GM12865 (cell line): ENCODE results near the gene H2AZ1.

Source experiments
- DNase-seq: peaks from one replicate; pipeline ENCODE4 v3.0.0; 2010; ENCODE audit warnings: low read depth
- H3K4me3 ChIP-seq: 2 replicates; pipeline ENCODE4 v1.5.1; 2011; ENCODE audit warnings: mild to moderate bottlenecking, low read depth, low read length, control low read depth
- TF ChIP-seq, protein P1 (sequence below): IDR thresholded peaks from 2 replicates; pipeline ENCODE4 v1.5.1; 2011; ENCODE audit warnings: low read length, control low read depth, low read depth, inconsistent platforms; ENCODE audit not compliant: insufficient read depth; ENCODE audit errors: missing control alignments

Gene H2AZ1

DNA sequence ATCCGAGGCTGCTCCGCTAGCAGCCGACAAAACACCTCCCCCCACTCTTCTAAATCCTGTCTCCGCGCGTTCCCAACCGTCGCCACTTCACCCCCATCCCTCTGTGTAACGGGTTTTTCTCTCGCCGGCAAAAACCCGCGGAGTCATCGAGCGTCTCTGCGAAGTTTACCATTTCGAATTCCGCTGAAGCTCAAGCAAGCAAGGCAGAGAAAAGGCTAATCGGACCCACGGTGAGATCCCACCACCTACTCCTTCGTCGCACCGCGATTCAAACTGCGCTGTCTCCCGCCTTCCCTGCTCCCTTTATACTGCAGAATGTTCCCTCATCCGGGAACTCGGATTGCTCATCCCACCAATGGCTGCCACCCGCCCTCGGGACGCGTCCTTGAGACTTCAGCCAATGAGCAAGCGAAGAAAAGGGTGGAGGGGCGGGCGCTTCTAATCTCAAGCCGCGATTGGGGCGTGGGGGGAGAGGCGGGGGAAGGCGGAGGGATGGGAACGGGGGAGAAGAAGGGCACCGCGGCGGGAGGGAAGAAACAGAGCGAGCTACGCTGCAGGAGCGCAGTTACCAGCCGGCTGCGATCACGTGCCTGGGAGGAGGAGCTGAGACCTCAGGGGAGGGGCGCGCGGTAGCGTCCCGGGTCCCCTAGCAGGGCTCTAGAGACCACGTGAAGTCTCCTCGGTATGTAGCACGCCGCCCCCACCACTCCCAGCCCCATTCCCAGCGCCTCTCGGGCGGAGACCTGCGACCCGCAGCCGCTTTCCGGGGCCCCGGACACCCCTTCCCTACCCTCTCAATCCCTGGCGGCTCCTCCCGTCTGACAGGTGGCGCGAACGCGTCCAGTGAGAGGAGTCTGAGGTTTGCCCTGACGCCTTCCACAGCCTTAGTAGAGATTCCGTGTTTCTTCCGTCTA is at the start of gene H2AZ1:
Gene H2AZ1, minus strand, starts transcription at position 277 of the 914 bp plus-strand sequence. Its CDS starts 105 bp downstream, at position 172.
- peak; percentile 99 for DNase-seq
- peak within 1 kb of the TSS; percentile 99 for H3K4me3 ChIP-seq
- TF ChIP-seq, protein P1, sequence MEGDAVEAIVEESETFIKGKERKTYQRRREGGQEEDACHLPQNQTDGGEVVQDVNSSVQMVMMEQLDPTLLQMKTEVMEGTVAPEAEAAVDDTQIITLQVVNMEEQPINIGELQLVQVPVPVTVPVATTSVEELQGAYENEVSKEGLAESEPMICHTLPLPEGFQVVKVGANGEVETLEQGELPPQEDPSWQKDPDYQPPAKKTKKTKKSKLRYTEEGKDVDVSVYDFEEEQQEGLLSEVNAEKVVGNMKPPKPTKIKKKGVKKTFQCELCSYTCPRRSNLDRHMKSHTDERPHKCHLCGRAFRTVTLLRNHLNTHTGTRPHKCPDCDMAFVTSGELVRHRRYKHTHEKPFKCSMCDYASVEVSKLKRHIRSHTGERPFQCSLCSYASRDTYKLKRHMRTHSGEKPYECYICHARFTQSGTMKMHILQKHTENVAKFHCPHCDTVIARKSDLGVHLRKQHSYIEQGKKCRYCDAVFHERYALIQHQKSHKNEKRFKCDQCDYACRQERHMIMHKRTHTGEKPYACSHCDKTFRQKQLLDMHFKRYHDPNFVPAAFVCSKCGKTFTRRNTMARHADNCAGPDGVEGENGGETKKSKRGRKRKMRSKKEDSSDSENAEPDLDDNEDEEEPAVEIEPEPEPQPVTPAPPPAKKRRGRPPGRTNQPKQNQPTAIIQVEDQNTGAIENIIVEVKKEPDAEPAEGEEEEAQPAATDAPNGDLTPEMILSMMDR = no peak

GRCh38 chr4:99998062-99998867 is 48.2 kb upstream of the H2AZ1 start:
- TF ChIP-seq, protein P1 = peak; percentile 27
- DNase-seq = peak; percentile 37
- no peak overlapping the region for H3K4me3 ChIP-seq

GRCh38 chr4:99991741-99992140 is 41.7 kb upstream of the H2AZ1 start:
- no peak overlapping the region for H3K4me3 ChIP-seq
- TF ChIP-seq, protein P1 = no peak
- DNase-seq = no peak

DNA sequence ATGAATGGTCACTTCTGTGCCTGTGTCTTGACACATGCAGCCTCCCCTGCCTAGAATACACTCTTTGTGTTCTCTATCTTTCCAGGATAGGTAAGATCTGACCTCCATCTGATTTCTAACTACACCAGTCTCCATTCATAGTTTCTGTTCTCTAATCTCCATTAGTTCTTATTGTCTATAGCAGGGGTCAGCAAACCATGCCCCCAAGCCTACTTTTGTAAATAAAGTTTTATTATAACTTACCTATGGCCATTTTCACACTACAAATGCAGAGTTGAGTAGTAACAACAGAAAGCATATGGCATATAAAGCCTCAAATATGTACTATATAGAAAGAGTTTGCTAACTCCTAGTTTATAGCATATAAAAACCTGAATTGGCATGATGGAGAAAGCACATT is 37.6 kb upstream of the H2AZ1 start:
- DNase-seq = no peak
- no peak overlapping the region for H3K4me3 ChIP-seq
- TF ChIP-seq, protein P1 = no peak

- peak; percentile 60 for DNase-seq
- TF ChIP-seq, protein P1 = no peak
- no peak overlapping the region for H3K4me3 ChIP-seq
Observed at GRCh38 chr4:99986792-99987191, 36.7 kb upstream of the H2AZ1 start.

DNA sequence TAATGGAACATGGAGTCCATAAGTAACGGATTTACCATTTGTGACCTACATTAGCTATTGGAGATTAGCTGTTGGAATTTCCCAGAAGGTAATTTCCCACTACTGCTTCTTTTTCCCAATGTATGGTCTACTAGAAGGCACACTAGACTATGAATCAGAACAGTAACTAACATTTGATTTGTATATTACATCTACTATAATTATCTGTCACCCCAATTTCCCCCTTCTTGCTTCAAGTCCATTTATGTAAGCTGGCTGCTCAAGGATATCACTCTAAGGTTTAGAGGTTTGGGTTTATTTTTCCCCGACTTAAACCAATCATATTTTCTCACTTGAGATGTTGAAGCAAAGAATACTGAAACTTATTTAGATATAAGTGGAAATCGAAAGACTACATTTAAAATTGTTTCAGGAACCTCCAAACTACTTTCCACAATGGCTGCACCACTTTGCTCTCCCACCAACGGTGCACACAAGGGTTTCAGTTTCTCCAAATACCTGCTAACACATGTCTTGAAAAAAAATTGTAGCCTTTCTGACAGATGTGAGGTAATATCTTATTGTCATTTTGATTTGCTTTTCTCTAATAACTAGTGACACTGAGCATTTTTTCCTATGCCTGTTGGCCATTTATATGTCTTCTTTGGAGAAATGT is 33.3 kb upstream of the H2AZ1 start:
- TF ChIP-seq, protein P1 = no peak
- no peak overlapping the region for H3K4me3 ChIP-seq
- DNase-seq = peak; percentile 52
